ENCODE results near the gene CREG1. TPM values are rescaled to one million over a fixed set of nuclear protein-coding genes. Genes with fewer than 3 reads are reported as not detected.

Gene CREG1
- polyA plus RNA-seq, 1 donor from 2014 or later, result 62.9 TPM

DNA sequence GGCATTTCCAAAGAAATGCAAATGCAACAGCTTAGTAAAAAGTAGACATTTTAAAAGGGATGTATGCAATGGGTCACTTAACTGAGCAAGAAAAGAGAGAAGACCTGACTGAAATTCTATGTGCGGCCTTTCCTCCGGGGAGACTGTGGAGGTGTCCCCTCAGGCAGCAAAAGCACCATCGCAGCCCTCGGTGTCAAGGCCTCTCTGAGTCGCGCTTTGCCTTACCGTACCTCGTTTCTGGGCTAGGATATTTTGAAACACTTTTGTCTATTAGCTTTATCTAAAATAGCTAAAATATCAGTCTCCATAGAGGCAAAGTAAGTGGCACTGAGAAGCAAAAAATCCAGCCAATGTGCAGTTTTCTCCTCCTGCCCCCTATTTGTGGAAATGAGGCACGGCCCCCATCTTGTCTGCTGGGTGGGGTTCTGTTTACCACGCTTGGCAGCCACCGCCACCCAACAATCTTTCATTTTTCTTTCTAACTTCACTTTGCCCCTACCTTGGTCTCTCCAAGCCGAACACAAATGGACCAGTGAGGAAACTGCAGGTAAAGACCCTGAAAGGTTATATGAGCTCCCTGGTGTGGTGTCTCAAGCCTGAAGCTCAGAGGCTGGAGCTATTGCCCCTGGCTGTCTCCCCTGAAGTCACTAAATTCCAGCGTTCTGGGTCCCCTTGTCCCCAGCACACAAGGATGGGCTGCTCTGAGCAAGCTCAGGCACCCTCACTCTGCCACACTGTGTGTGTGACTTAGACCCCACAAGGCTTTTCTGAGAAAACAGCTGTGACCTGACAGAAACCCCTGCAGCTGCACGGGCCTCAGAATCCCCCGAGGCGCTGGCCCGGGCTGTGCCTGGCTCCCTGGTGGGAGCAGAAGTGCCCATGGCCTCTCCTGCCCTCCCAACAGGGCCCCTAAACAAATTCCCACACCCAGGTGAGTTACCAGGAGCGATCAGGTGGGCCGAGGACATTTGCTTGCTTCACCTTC is 36.9 kb downstream of the CREG1 start (continued):
- TF ChIP-seq EZH2 (IDR thresholded peaks at IDR 0.05; ENCODE audit: borderline replicate concordance, insufficient read depth, low read length, poor library complexity, severe bottlenecking), result no peak

- no peak overlapping the region for H3K4me2 ChIP-seq (ENCODE audit: low read length)
- TF ChIP-seq, protein P1, sequence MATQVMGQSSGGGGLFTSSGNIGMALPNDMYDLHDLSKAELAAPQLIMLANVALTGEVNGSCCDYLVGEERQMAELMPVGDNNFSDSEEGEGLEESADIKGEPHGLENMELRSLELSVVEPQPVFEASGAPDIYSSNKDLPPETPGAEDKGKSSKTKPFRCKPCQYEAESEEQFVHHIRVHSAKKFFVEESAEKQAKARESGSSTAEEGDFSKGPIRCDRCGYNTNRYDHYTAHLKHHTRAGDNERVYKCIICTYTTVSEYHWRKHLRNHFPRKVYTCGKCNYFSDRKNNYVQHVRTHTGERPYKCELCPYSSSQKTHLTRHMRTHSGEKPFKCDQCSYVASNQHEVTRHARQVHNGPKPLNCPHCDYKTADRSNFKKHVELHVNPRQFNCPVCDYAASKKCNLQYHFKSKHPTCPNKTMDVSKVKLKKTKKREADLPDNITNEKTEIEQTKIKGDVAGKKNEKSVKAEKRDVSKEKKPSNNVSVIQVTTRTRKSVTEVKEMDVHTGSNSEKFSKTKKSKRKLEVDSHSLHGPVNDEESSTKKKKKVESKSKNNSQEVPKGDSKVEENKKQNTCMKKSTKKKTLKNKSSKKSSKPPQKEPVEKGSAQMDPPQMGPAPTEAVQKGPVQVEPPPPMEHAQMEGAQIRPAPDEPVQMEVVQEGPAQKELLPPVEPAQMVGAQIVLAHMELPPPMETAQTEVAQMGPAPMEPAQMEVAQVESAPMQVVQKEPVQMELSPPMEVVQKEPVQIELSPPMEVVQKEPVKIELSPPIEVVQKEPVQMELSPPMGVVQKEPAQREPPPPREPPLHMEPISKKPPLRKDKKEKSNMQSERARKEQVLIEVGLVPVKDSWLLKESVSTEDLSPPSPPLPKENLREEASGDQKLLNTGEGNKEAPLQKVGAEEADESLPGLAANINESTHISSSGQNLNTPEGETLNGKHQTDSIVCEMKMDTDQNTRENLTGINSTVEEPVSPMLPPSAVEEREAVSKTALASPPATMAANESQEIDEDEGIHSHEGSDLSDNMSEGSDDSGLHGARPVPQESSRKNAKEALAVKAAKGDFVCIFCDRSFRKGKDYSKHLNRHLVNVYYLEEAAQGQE (IDR thresholded peaks at IDR 0.05; ENCODE audit: borderline replicate concordance), result no peak
- TF ChIP-seq SMC3 (conservative IDR thresholded peaks at IDR 0.05; ENCODE audit: poor library complexity) (no peak), EZH2 (IDR thresholded peaks at IDR 0.05; ENCODE audit: borderline replicate concordance, insufficient read depth, low read length, poor library complexity, severe bottlenecking) (no peak), RAD21 (conservative IDR thresholded peaks at IDR 0.05) (no peak), TAF1 (IDR thresholded peaks at IDR 0.05; ENCODE audit: low read depth) (no peak), POLR2AphosphoS5 (IDR thresholded peaks at IDR 0.05) (no peak), EP300 (conservative IDR thresholded peaks at IDR 0.05; ENCODE audit: poor library complexity, severe bottlenecking) (no peak), MXI1 (conservative IDR thresholded peaks at IDR 0.05; ENCODE audit: poor library complexity, severe bottlenecking) (no peak)
- TF ChIP-seq, protein P2, sequence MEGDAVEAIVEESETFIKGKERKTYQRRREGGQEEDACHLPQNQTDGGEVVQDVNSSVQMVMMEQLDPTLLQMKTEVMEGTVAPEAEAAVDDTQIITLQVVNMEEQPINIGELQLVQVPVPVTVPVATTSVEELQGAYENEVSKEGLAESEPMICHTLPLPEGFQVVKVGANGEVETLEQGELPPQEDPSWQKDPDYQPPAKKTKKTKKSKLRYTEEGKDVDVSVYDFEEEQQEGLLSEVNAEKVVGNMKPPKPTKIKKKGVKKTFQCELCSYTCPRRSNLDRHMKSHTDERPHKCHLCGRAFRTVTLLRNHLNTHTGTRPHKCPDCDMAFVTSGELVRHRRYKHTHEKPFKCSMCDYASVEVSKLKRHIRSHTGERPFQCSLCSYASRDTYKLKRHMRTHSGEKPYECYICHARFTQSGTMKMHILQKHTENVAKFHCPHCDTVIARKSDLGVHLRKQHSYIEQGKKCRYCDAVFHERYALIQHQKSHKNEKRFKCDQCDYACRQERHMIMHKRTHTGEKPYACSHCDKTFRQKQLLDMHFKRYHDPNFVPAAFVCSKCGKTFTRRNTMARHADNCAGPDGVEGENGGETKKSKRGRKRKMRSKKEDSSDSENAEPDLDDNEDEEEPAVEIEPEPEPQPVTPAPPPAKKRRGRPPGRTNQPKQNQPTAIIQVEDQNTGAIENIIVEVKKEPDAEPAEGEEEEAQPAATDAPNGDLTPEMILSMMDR (IDR thresholded peaks at IDR 0.05; ENCODE audit: poor library complexity, severe bottlenecking), result no peak
Observed at GRCh38 chr1:167515893-167516321, 37.7 kb downstream of the CREG1 start.

GRCh38 chr1:167515461-167515860 is 38.1 kb downstream of the CREG1 start:
- Histone ChIP-seq H3K9me3 (ENCODE audit: low read length) (no peaks in the 10 kb centered on the region), H3K9ac (ENCODE audit: low read length) (no peak overlapping the region), H3K36me3 (ENCODE audit: insufficient read depth, low read length) (no peaks in the 10 kb centered on the region), H3K9me2 (ENCODE audit: insufficient read depth, low read length) (no peaks in the 10 kb centered on the region), H3K4me3 (ENCODE audit: low read length) (no peak overlapping the region), H3K4me2 (ENCODE audit: low read length) (no peak overlapping the region), H3F3A (ENCODE audit: insufficient read depth, low read length, poor library complexity, severe bottlenecking) (no peaks in the 10 kb centered on the region), H3K27me3 (ENCODE audit: insufficient read depth, low read depth, low read length) (no peaks in the 10 kb centered on the region), H2AFZ (ENCODE audit: low read depth, low read length) (no peak overlapping the region), H4K20me1 (ENCODE audit: insufficient read depth) (no peaks in the 10 kb centered on the region), H3K79me2 (replicated peaks; ENCODE audit: insufficient read depth, low read length) (no peaks in the 10 kb centered on the region), H3K27ac (ENCODE audit: low read length) (no peak overlapping the region)
- TF ChIP-seq, protein P2 (IDR thresholded peaks at IDR 0.05; ENCODE audit: poor library complexity, severe bottlenecking), result no peak
- TF ChIP-seq MXI1 (conservative IDR thresholded peaks at IDR 0.05; ENCODE audit: poor library complexity, severe bottlenecking), result no peak
- TF ChIP-seq EP300 (conservative IDR thresholded peaks at IDR 0.05; ENCODE audit: poor library complexity, severe bottlenecking), result no peak
- TF ChIP-seq, protein P1 (IDR thresholded peaks at IDR 0.05; ENCODE audit: borderline replicate concordance), result no peak
- TF ChIP-seq RAD21 (conservative IDR thresholded peaks at IDR 0.05), result no peak
- TF ChIP-seq TAF1 (IDR thresholded peaks at IDR 0.05; ENCODE audit: low read depth), result no peak
- TF ChIP-seq POLR2AphosphoS5 (IDR thresholded peaks at IDR 0.05), result no peak
- no peak for TF ChIP-seq EZH2 (IDR thresholded peaks at IDR 0.05; ENCODE audit: borderline replicate concordance, insufficient read depth, low read length, poor library complexity, severe bottlenecking)
- TF ChIP-seq SMC3 (conservative IDR thresholded peaks at IDR 0.05; ENCODE audit: poor library complexity), result no peak

More at GRCh38 chr1:167515893-167516321, 37.7 kb downstream of the CREG1 start:
- Histone ChIP-seq H3K9ac (ENCODE audit: low read length) (no peak overlapping the region), H3K9me2 (ENCODE audit: insufficient read depth, low read length) (no peaks in the 10 kb centered on the region), H3K27me3 (ENCODE audit: insufficient read depth, low read depth, low read length) (no peaks in the 10 kb centered on the region), H3K79me2 (replicated peaks; ENCODE audit: insufficient read depth, low read length) (no peaks in the 10 kb centered on the region), H3K9me3 (ENCODE audit: low read length) (no peaks in the 10 kb centered on the region), H3K36me3 (ENCODE audit: insufficient read depth, low read length) (no peaks in the 10 kb centered on the region), H3K27ac (ENCODE audit: low read length) (no peak overlapping the region), H2AFZ (ENCODE audit: low read depth, low read length) (no peak overlapping the region), H3K4me3 (ENCODE audit: low read length) (no peak overlapping the region), H3F3A (ENCODE audit: insufficient read depth, low read length, poor library complexity, severe bottlenecking) (no peaks in the 10 kb centered on the region), H4K20me1 (ENCODE audit: insufficient read depth) (no peaks in the 10 kb centered on the region)
